GM12878 (cell line): ENCODE data around the gene CBFA2T3. TPM values are rescaled to one million over a fixed set of nuclear protein-coding genes. Genes with fewer than 3 reads are reported as not detected.

Source experiments
- ESRRA ChIP-seq: IDR thresholded peaks from 2 replicates; pipeline ENCODE4 v1.6.1; 2012; ENCODE audit warnings: mild to moderate bottlenecking, low read length, improper control_type of control experiment
- EZH2 ChIP-seq: IDR thresholded peaks from 2 replicates; pipeline ENCODE4 v1.6.1; 2012; ENCODE audit warnings: low read depth, mild to moderate bottlenecking, control low read depth, inconsistent platforms, low read length, borderline replicate concordance; ENCODE audit not compliant: control insufficient read depth
- FOS ChIP-seq: IDR thresholded peaks from 3 replicates; pipeline ENCODE4 v1.6.1; 2011; ENCODE audit warnings: borderline replicate concordance; ENCODE audit not compliant: insufficient read length; ENCODE audit errors: extremely low read depth
- FOXK2 ChIP-seq: fragments of 450-650 bp; IDR thresholded peaks from 2 replicates; pipeline ENCODE4 v1.6.1; 2017; ENCODE audit warnings: mild to moderate bottlenecking, moderate library complexity
- GABPA ChIP-seq: IDR thresholded peaks from 2 replicates; pipeline ENCODE4 v1.6.1; 2014; ENCODE audit warnings: antibody characterized with exemption, low read depth, mild to moderate bottlenecking, inconsistent platforms
- JUNB ChIP-seq: IDR thresholded peaks from 2 replicates; pipeline ENCODE4 v1.6.1; 2016; ENCODE audit warnings: antibody characterized with exemption, mild to moderate bottlenecking
- MEF2A ChIP-seq: IDR thresholded peaks from 2 replicates; pipeline ENCODE4 v1.6.1; 2011; ENCODE audit warnings: low read depth, mild to moderate bottlenecking, low read length, moderate library complexity; ENCODE audit not compliant: insufficient read depth
- NR2C2 ChIP-seq: IDR thresholded peaks from 2 replicates; pipeline ENCODE4 v1.6.1; 2011; ENCODE audit warnings: borderline replicate concordance, low read depth; ENCODE audit not compliant: control insufficient read depth, insufficient read length
- PAX8 ChIP-seq: fragments of 450-650 bp; IDR thresholded peaks from 2 replicates; pipeline ENCODE4 v1.6.1; 2017; ENCODE audit warnings: mild to moderate bottlenecking, moderate library complexity
- POU2F2 ChIP-seq: IDR thresholded peaks from 3 replicates; pipeline ENCODE4 v1.6.1; 2011; ENCODE audit warnings: low read depth, mild to moderate bottlenecking, low read length, borderline replicate concordance
- PRDM15 ChIP-seq: fragments of 450-650 bp; formaldehyde crosslinking; IDR thresholded peaks from 2 replicates; pipeline ENCODE4 v1.4.0; 2020; ENCODE audit warnings: mild to moderate bottlenecking, moderate library complexity
- SMAD1 ChIP-seq: fragments of 450-650 bp; IDR thresholded peaks from 2 replicates; pipeline ENCODE4 v1.6.1; 2018; ENCODE audit warnings: mild to moderate bottlenecking, low read depth; ENCODE audit not compliant: partially characterized antibody
- SMC3 ChIP-seq: IDR thresholded peaks from 2 replicates; pipeline ENCODE4 v1.6.1; 2011; ENCODE audit warnings: low read length, improper control_type of control experiment, borderline replicate concordance
- SRF ChIP-seq, 2 experiments: IDR thresholded peaks; 2 replicates each; pipeline ENCODE4 v1.6.1; 2011; ENCODE audit warnings: low read depth in 2 of 2, low read length in 2 of 2, mild to moderate bottlenecking in 1 of 2, moderate library complexity in 1 of 2
- STAT3 ChIP-seq: IDR thresholded peaks from 2 replicates; pipeline ENCODE4 v1.6.1; 2011; ENCODE audit warnings: low read depth, low read length, improper control_type of control experiment
- USF1 ChIP-seq: IDR thresholded peaks from 2 replicates; pipeline ENCODE4 v1.6.1; 2011; ENCODE audit warnings: borderline replicate concordance, low read depth, mild to moderate bottlenecking, moderate library complexity, mixed read lengths, low read length; ENCODE audit not compliant: insufficient read depth; ENCODE audit errors: extremely low read length
- YY1 ChIP-seq: IDR thresholded peaks from 2 replicates; pipeline ENCODE4 v1.6.1; 2011; ENCODE audit warnings: low read depth, mild to moderate bottlenecking, low read length
- ZNF207 ChIP-seq: fragments of 450-650 bp; IDR thresholded peaks from 2 replicates; pipeline ENCODE4 v1.6.1; 2014; ENCODE audit warnings: antibody characterized with exemption, mild to moderate bottlenecking, borderline replicate concordance
- ZNF687 ChIP-seq: fragments of 450-650 bp; IDR thresholded peaks from 2 replicates; pipeline ENCODE4 v1.6.1; 2017; ENCODE audit warnings: mild to moderate bottlenecking, moderate library complexity
- polyA plus RNA-seq, 11 experiments: library from polyadenylated mRNA; depleted of rRNA in 4 of 11; unstranded in 6 of 11; stranded (reverse) in 5 of 11; fragments of >200 nt; fragmentation: Nextera tagmentation in 4 of 11; fragmentation: Illumina TruSeq in 1 of 11; extraction: Ambion mirVana in 4 of 11; extraction: Trizol in 1 of 11; gene quantifications; 1 replicate in 1 of 11; 2 replicates in 10 of 11; pipeline versions ENCODE4 v1.2.1 to v1.2.3, GENCODE V29; 2011 to 2016; ENCODE audit warnings: inconsistent platforms in 2 of 11, missing spikeins in 2 of 11, low read depth in 1 of 11
- total RNA-seq, 4 experiments: library from RNA; depleted of rRNA in 3 of 4; stranded (reverse); fragments of >200 nt in 3 of 4; fragmentation: Illumina TruSeq in 1 of 4; extraction: Trizol in 1 of 4; gene quantifications; 2 replicates each; pipeline versions ENCODE4 v1.2.1 to v1.2.3, GENCODE V29; 2013 to 2021

Gene CBFA2T3
- total and polyA plus RNA-seq, 10 of the 15 experiments (the other 5 are each of a cell fraction or from before 2014, with no cell fraction given): 0.69 to 42.6 (median 4.5) TPM

GRCh38 chr16:88941913-88942909 is 34.8 kb downstream of the CBFA2T3 start (continued):
- TF ChIP-seq ZNF687 (0 out of 2 replicates have a peak, but pooled peaks have one; percentile 21), GABPA (no peak), FOXK2 (no peak), PRDM15 (no peak), SMAD1 (no peak), ZNF207 (no peak), JUNB (no peak), USF1 (no peak), YY1 (peak; percentile 71; the same call in 1 of the 2 replicates), EZH2 (no peak), POU2F2 (peak; percentile 100), NR2C2 (no peak), ESRRA (no peak), FOS (no peak), SMC3 (peak; percentile 65; the same call in 1 of the 2 replicates), SRF (IDR thresholded peaks at IDR 0.05; ENCODE audit: low read depth in 2 of 2, low read length in 2 of 2) (no peak), STAT3 (no peak), MEF2A (no peak), PAX8 (no peak)
